K562 (cell line): Measurements from ENCODE around the gene GPR78. TPM values are rescaled to one million over a fixed set of nuclear protein-coding genes. Genes with fewer than 3 reads are reported as not detected.

ENCODE experiments used
- ATAC-seq: fragments of 200-7000 bp; cut with Tn5 transposase; 3 replicates; pipeline ENCODE4 v1.9.1; 2020; ENCODE audit warnings: moderate library complexity
- BruUV-seq: library from RNA; stranded (reverse); fragments of 400-500 nt; replicated peaks from 2 replicates; lab custom pipeline; 2021; lab: Mats Ljungman, UMichigan
- CTCF ChIA-PET: fragments of 300-600 bp; formaldehyde crosslinking; extraction: SDS; loops from one replicate; lab custom pipeline; 2021; ENCODE audit warnings: low intra/inter-chr PET ratio; lab: Yijun Ruan, JAX
- POLR2A ChIA-PET: fragments of 300-600, 350-650 bp; sonication (Branson Sonifier 250); formaldehyde crosslinking; extraction: SDS; loops from one replicate; lab custom pipeline; 2021; ENCODE audit warnings: antibody characterized with exemption, inconsistent platforms; lab: Yijun Ruan, JAX
- DNase-seq, 4 experiments: peaks; one replicate each; pipeline versions ENCODE4 v3.0.0 to v3.0.0-alpha.2; 2011 to 2018; ENCODE audit warnings: low spot score in 3 of 4, mixed read lengths in 3 of 4; ENCODE audit errors: extremely low read depth in 1 of 4
- FAIRE-seq: peaks from 2 replicates; lab custom pipeline; 2011; peaks lifted over from hg19 to GRCh38; lab: Jason Lieb, UNC
- H2AFZ ChIP-seq: 2 replicates; pipeline ENCODE4 v1.6.0; 2011; ENCODE audit warnings: low read depth, low read length, control low read depth, inconsistent platforms
- H3K27ac ChIP-seq: fragments of 200-600 bp; 3 replicates; pipeline ENCODE4 v1.8.0; 2011; ENCODE audit warnings: low read depth, mild to moderate bottlenecking, control low read depth, inconsistent platforms, low read length, moderate library complexity, mixed read lengths; ENCODE audit errors: extremely low read depth
- H3K27me3 ChIP-seq, 2 experiments: fragments of 300-600 bp in 1 of 2; 2 replicates in 1 of 2; 3 replicates in 1 of 2; pipeline versions ENCODE4 v1.6.0 to v1.8.0; 2011; ENCODE audit warnings: inconsistent platforms in 2 of 2, low read length in 2 of 2, mild to moderate bottlenecking in 1 of 2, mixed read lengths in 1 of 2, moderate library complexity in 1 of 2; ENCODE audit not compliant: control insufficient read depth in 2 of 2, insufficient read depth in 2 of 2
- H3K36me3 ChIP-seq: fragments of 300-600 bp; 3 replicates; pipeline ENCODE4 v1.8.0; 2011; ENCODE audit warnings: mild to moderate bottlenecking, low read length, inconsistent platforms; ENCODE audit not compliant: control insufficient read depth, insufficient read depth
- H3K4me1 ChIP-seq, 2 experiments: fragments of 200-600 bp in 1 of 2; replicated peaks in 1 of 2; 2 replicates in 1 of 2; 3 replicates in 1 of 2; pipeline versions ENCODE4 v1.5.1 to v1.8.0; 2011; ENCODE audit warnings: inconsistent platforms in 2 of 2, low read length in 2 of 2, mild to moderate bottlenecking in 1 of 2, mixed read lengths in 1 of 2, moderate library complexity in 1 of 2; ENCODE audit not compliant: control insufficient read depth in 2 of 2, insufficient read depth in 2 of 2
- H3K4me2 ChIP-seq: 2 replicates; pipeline ENCODE4 v1.6.1; 2011; ENCODE audit warnings: low read length, control low read depth, inconsistent platforms, mixed read lengths; ENCODE audit not compliant: insufficient read depth
- H3K4me3 ChIP-seq: fragments of 200-600 bp; sonication (generic), shearing (Covaris generic); 2 replicates; pipeline ENCODE4 v1.5.1; 2016; ENCODE audit warnings: control low read depth, inconsistent platforms
- H3K79me2 ChIP-seq: fragments of 200-600 bp; 3 replicates; pipeline ENCODE4 v1.8.0; 2011; ENCODE audit warnings: low read length, inconsistent platforms; ENCODE audit not compliant: control insufficient read depth, insufficient read depth
- H3K9ac ChIP-seq, 2 experiments: 2 replicates each; pipeline versions ENCODE4 v1.6.0 to v1.6.1; 2011; ENCODE audit warnings: low read depth in 2 of 2, low read length in 2 of 2, control low read depth in 1 of 2, inconsistent platforms in 1 of 2, mild to moderate bottlenecking in 1 of 2, mixed read lengths in 1 of 2; ENCODE audit not compliant: insufficient read depth in 1 of 2
- H3K9me1 ChIP-seq: one replicate; pipeline ENCODE4 v1.6.0; 2011; ENCODE audit warnings: inconsistent platforms, mild to moderate bottlenecking, low read length, moderate library complexity; ENCODE audit not compliant: control insufficient read depth, insufficient read depth
- H3K9me3 ChIP-seq: replicated peaks from 2 replicates; pipeline ENCODE4 v1.5.1; 2011; ENCODE audit warnings: low read depth, low read length, inconsistent platforms; ENCODE audit not compliant: control insufficient read depth, insufficient read depth
- H4K20me1 ChIP-seq: replicated peaks from 2 replicates; pipeline ENCODE4 v1.6.1; 2011; ENCODE audit warnings: low read length, inconsistent platforms, mixed read lengths; ENCODE audit not compliant: control insufficient read depth, insufficient read depth
- BACH1 ChIP-seq: fragments of 200-800 bp; sonication (Bioruptor generic); IDR thresholded peaks from 2 replicates; pipeline ENCODE4 v1.6.1; 2016; ENCODE audit warnings: missing genetic modification characterization, missing compliant biosample characterization
- BHLHE40 ChIP-seq: IDR thresholded peaks from 2 replicates; pipeline ENCODE4 v1.6.1; 2011; ENCODE audit warnings: low read length, improper control_type of control experiment
- HOXB6 ChIP-seq: fragments of 250-450 bp; sonication (Bioruptor Pico); IDR thresholded peaks from 2 replicates; pipeline ENCODE4 v1.5.1; 2022; ENCODE audit warnings: mild to moderate bottlenecking, borderline replicate concordance
- ILK ChIP-seq: fragments of 450-650 bp; IDR thresholded peaks from 2 replicates; pipeline ENCODE4 v1.6.1; 2016; ENCODE audit warnings: missing genetic modification characterization, low read depth, mild to moderate bottlenecking, missing compliant biosample characterization, moderate library complexity, borderline replicate concordance
- KLF10 ChIP-seq: fragments of 250-450 bp; sonication (Bioruptor Pico); IDR thresholded peaks from 2 replicates; pipeline ENCODE4 v1.6.1; 2021; ENCODE audit warnings: matching md5 sums
- MXD1 ChIP-seq: fragments of 250-450 bp; sonication (Bioruptor Pico); IDR thresholded peaks from 2 replicates; pipeline ENCODE4 v1.8.0; 2021; ENCODE audit warnings: borderline replicate concordance, mild to moderate bottlenecking, moderate library complexity; ENCODE audit not compliant: poor library complexity, severe bottlenecking
- SRSF9 ChIP-seq: fragments of 200-400 bp; formaldehyde crosslinking; IDR thresholded peaks from 2 replicates; pipeline ENCODE4 v1.6.1; 2017; ENCODE audit warnings: low read depth, low read length, borderline replicate concordance
- TOE1 ChIP-seq, 2 experiments: fragments of 450-650 bp in 1 of 2; sonication (generic) in 1 of 2; formaldehyde crosslinking in 1 of 2; IDR thresholded peaks; 2 replicates each; pipeline versions ENCODE4 v1.7.1 to v1.8.0; 2016 to 2022; ENCODE audit warnings: borderline replicate concordance in 2 of 2, mild to moderate bottlenecking in 2 of 2, antibody characterized with exemption in 1 of 2, inconsistent platforms in 1 of 2, low read depth in 1 of 2, missing genetic modification reagents in 1 of 2, moderate library complexity in 1 of 2
- USF2 ChIP-seq: sonication (generic); formaldehyde crosslinking; IDR thresholded peaks from 2 replicates; pipeline ENCODE4 v1.5.0; 2020; ENCODE audit warnings: missing genetic modification reagents
- WGBS: fragments of 100-300 bp; shearing (Covaris generic); methylation state at CpG from one replicate; pipeline ENCODE4 v1.1.6; 2016; ENCODE audit warnings: low coverage, mixed read lengths; ENCODE audit not compliant: insufficient coverage; ENCODE audit errors: missing lambda C conversion rate; 5-methylcytosine and 5-hydroxymethylcytosine counted together
- in situ Hi-C: fragments of 300-500 bp; cut with MboI; formaldehyde crosslinking; loops from 4 replicates; pipeline ENCODE4 v1.15.0; 2018; ENCODE audit warnings: inconsistent platforms, mixed read lengths
- intact Hi-C: fragments of 100-400 bp; cut with micrococcal nuclease; formaldehyde crosslinking; loops from 2 replicates; pipeline ENCODE4 v1.14.2; 2022
- polyA plus RNA-seq, 8 experiments: library from polyadenylated mRNA; depleted of rRNA in 4 of 8; stranded (reverse) in 5 of 8; unstranded in 3 of 8; fragments of >200 nt; fragmentation: Nextera tagmentation in 2 of 8; fragmentation: Illumina TruSeq in 1 of 8; extraction: Ambion mirVana in 2 of 8; extraction: Trizol in 1 of 8; gene quantifications; 2 replicates each; pipeline versions ENCODE4 v1.2.1 to v1.2.3, GENCODE V29; 2011 to 2014; ENCODE audit warnings: inconsistent platforms in 1 of 8, missing spikeins in 1 of 8
- total RNA-seq, 7 experiments: library from RNA; depleted of rRNA in 6 of 7; stranded (reverse); fragments of >200 nt in 6 of 7; fragmentation: Illumina TruSeq in 2 of 7; extraction: Trizol in 2 of 7; gene quantifications; 2 replicates each; pipeline versions ENCODE4 v1.2.1 to v1.2.3, GENCODE V29; 2011 to 2021; ENCODE audit warnings: low replicate concordance in 1 of 7

The GPR78 gene
- total and polyA plus RNA-seq, 9 of the 15 experiments (the other 6 are each of a cell fraction or from before 2014, with no cell fraction given), result 0.04 to 0.13 (median 0.07) TPM; not detected in 4

GRCh38 chr4:8606966-8607365 lies 26.8 kb downstream of the GPR78 start:
- no TSS peak for BruUV-seq
- ATAC-seq (no peak), DNase-seq (no peak), FAIRE-seq (no peak)
- no peak overlapping the region for H3K4me3 ChIP-seq
- POLR2A ChIA-PET, result interaction anchor here (0.7 to 1.1 kb wide), 2 partner anchors 34 to 104 kb away, joined by 3 read pairs; no protein-coding TSS in a partner anchor
- intact Hi-C loops (loop anchor here (10.0 kb wide), 1 partner anchor 308 kb away; no protein-coding TSS in a partner anchor), in situ Hi-C loops (no loop called here)
- 36% methylated on average over 9 of the region's 10 CpGs for WGBS
- no peaks in the 10 kb centered on the region for H3K27me3 ChIP-seq
- TF ChIP-seq HOXB6 (CRISPR knock-in tag) (no peak), BACH1 (no peak), USF2 (CRISPR knock-in tag) (no peak), BHLHE40 (no peak), KLF10 (CRISPR knock-in tag) (no peak), MXD1 (CRISPR knock-in tag) (no peak), ILK (tag) (no peak), SRSF9 (no peak), TOE1 (IDR thresholded peaks at IDR 0.05; ENCODE audit: borderline replicate concordance) (no peak), TOE1 (CRISPR knock-in tag; IDR thresholded peaks at IDR 0.05; ENCODE audit: borderline replicate concordance, low read depth) (no peak)
- H3K36me3 ChIP-seq, result no peaks in the 10 kb centered on the region
- H3K4me1 ChIP-seq, result peaks cover 0 to 18% of the 10 kb centered on the region in 2 experiments; a peak in 2 of 5 replicates
- no peak overlapping the region for H3K27ac ChIP-seq
- H3K9ac ChIP-seq, result no peak overlapping the region
- CTCF ChIA-PET, result no interaction called here
- H2AFZ ChIP-seq, result no peak overlapping the region
- H3K9me1 ChIP-seq, result no peaks in the 10 kb centered on the region
- no peaks in the 10 kb centered on the region for H4K20me1 ChIP-seq
- no peaks in the 10 kb centered on the region for H3K9me3 ChIP-seq
- H3K4me2 ChIP-seq, result no peak overlapping the region
- H3K79me2 ChIP-seq, result no peaks in the 10 kb centered on the region
